SU-DHL-6 (cell line): Measurements from ENCODE around the gene BCAR1.

Source experiments
- EZH2phosphoT487 ChIP-seq: fragments of 200-600 bp; sonication (generic), shearing (Covaris generic); conservative IDR thresholded peaks from 2 replicates; pipeline ENCODE4 v1.6.1; 2018; ENCODE audit warnings: mild to moderate bottlenecking, antibody characterized with exemption, low read length, moderate library complexity, mixed read lengths
- TF ChIP-seq, protein P1 (sequence below): fragments of 200-600 bp; sonication (generic); IDR thresholded peaks from one replicate; pipeline ENCODE4 v1.5.1; 2017; ENCODE audit warnings: antibody characterized with exemption, mild to moderate bottlenecking, low read length, moderate library complexity; ENCODE audit not compliant: insufficient read depth, poor library complexity, severe bottlenecking

DNA sequence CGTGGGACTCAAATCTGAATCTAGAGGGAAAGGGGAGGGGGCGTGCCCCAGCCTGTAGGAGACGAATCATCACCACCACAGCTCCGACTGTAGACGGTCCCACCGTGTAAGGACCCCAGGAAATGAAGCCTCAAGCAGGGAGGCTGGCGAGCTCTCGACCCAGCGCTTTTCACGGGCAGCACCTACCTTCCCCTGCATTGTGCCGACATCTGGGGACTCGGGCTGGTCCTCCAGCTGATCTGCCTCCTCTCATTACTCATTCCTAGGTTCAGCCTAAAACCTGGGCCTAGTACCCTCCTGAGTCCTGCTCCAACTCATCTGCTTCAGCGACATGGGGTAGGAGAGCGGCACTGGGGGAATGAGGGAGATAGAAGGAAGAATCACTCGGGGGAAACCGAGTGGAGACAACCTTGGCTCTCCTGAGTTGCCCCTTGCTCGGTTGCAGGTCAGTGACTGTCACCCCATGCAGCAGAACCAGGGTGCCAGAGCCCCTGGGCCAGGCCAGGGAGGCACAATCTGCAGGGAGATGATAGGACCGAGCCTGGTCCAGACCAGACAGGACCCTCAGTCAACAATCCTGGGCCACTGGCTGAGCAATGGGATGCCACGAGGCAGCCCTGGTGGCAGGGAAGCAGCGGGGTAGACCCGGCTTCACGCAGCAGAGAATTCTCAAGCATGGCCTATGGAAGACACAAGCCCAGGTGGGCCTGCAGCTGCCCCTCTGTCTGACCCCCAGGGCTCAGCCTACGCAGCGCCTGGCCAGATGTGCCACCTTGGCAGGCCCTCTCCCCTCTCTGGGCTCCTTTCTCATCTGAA, 833 bp upstream of the BCAR1 start:
- TF ChIP-seq, protein P1, sequence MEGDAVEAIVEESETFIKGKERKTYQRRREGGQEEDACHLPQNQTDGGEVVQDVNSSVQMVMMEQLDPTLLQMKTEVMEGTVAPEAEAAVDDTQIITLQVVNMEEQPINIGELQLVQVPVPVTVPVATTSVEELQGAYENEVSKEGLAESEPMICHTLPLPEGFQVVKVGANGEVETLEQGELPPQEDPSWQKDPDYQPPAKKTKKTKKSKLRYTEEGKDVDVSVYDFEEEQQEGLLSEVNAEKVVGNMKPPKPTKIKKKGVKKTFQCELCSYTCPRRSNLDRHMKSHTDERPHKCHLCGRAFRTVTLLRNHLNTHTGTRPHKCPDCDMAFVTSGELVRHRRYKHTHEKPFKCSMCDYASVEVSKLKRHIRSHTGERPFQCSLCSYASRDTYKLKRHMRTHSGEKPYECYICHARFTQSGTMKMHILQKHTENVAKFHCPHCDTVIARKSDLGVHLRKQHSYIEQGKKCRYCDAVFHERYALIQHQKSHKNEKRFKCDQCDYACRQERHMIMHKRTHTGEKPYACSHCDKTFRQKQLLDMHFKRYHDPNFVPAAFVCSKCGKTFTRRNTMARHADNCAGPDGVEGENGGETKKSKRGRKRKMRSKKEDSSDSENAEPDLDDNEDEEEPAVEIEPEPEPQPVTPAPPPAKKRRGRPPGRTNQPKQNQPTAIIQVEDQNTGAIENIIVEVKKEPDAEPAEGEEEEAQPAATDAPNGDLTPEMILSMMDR, result no peak
- TF ChIP-seq EZH2phosphoT487, result no peak
